M059J (cell line): ENCODE measurements around the gene PRR30. TPM values are rescaled to one million over a fixed set of nuclear protein-coding genes. Genes with fewer than 3 reads are reported as not detected.
"Not testable (repeated sequence)": the region's sequence is repeated elsewhere in the genome, so short reads cannot be mapped to it uniquely, and the experiment has no call there.

ENCODE experiments used
- DNase-seq: peaks from one replicate; pipeline ENCODE4 v3.0.0-alpha.2; 2012; ENCODE audit warnings: low read depth
- total RNA-seq: library from RNA; depleted of rRNA; stranded (reverse); fragments of >200 nt; shearing (Covaris generic); gene quantifications from 2 replicates; pipeline ENCODE4 v1.2.3, GENCODE V29; 2014; rRNA removed

PRR30 gene
- total RNA-seq: not detected in 2 replicates

DNA sequence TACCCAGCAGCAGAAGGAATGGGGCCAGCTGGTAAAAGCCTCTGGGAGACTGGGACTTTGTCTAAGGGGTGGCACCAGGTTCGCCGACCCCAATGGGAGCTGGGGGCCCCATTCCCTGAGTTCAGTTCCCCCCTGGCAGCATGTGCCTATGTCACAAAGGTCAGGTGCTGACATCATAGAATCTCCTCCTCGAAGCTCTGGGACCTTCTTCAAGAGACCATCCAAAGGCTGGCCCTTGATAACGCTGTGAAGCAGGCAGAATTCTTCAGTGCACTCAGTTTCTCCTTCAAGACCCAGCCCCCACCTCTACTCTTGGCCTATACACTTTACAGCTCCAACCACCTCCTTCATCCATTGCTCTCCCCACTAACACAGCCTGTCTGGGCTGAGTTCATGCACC is at the start of gene PRR30:
Gene PRR30, minus strand, starts transcription at position 101 of the 400 bp plus-strand sequence. CDS start 1,081 bp downstream, outside the sequence.
- no peak for DNase-seq

DNA sequence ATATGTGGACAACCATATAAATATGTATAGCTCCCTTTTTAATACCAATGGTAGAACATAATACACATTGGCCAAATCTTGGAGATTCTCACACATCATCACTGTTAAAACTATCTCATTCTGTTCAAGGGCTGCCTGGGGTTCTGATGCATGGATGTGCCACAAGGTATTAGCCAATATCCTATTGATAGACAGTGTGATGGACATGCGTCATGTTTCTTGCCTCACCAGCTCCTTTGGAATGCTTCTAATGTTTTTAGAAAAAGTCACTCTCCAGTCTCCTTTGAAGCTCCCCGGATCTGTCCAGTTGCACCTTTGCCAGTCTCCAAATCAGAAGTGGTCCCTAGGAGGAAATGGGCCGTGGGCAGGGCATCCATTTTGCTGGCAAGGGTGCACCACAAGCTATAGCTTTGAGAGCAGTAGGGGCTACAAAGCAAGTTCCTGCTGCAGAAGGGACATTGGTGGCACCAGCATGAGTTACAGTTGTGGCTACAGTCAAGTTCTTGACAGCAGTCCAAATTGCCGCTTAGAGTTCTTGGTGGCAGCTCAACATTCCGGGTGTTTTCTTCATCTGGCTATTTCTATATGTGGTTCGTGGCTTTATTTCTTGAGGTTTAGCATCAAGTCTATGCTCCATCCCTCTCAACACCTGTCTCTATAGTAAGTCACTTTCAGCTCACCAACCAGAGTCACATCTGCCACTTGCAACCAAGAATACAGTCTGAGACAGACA is 47.6 kb upstream of the PRR30 start:
- no peak for DNase-seq

DNA sequence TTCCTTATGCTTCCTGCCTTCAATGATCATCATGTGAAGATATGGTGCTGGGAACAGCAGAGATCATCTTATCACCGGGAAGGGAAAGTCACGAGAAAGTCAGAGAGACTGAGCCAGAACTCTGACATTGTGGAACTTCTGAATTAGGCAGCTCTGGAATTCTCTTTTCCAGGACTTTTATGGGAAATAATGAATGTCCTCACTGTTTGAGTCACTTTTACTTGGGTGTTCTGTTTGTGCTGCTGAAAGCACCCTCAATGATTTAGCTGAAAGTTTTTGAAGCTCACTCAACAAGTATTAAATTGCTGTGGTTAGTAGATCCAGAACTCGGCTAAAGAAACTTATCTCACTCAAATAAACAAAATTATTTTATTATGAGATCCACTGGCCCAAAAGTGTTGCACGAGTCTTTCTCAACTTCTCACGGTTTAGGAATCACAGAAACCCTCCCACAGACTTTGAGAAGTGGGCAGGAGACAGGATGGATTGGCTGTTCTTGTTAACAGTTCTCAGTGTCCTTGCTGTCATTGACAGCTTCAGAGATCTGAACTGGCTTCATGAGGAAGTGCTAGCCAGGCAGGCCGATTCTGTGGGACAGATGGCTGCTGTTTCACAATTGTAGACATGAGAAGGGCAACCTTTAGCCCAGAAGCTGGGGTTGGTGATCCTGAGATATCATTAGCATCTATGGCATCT is 46.3 kb upstream of the PRR30 start:
- DNase-seq: peak; percentile 41

DNA sequence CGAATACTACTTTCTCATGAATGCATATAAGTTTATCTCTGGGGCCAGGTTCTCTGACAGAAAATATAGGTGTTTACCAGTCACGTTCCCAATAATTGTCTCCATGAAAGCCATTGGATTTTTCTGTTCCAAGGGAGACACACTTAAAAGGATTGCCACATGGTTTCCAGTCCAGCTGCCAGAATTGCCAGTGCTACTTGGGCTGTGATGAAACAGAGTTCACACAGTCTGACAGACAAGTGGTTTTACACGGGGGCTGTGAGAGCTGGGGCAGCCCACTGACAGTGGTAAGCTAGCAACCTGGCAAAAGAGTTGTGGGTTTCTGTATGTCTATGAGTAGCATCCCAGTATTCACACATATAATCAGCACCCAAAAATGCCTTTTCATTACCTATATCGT is 44.9 kb upstream of the PRR30 start:
- DNase-seq: no peak

DNA sequence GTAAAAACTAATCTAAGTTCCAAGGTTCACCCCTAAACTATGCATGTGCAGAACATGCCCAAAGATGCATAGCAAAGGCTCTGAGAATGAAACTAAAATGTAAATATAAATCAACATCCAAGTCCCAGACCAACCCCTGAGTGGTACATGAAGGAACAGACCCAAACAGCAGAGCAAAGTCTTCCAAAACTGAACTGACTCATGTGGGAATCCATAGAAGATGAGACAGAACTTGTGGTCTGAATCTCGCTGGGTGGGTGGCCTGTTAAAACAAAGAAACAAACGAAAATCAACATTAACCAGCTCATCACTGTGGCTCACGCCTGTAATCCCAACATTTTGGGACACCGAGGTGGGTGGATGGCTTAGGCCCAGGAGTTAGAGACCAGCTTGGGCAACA is 43.1 kb upstream of the PRR30 start:
- DNase-seq: no peak

DNA sequence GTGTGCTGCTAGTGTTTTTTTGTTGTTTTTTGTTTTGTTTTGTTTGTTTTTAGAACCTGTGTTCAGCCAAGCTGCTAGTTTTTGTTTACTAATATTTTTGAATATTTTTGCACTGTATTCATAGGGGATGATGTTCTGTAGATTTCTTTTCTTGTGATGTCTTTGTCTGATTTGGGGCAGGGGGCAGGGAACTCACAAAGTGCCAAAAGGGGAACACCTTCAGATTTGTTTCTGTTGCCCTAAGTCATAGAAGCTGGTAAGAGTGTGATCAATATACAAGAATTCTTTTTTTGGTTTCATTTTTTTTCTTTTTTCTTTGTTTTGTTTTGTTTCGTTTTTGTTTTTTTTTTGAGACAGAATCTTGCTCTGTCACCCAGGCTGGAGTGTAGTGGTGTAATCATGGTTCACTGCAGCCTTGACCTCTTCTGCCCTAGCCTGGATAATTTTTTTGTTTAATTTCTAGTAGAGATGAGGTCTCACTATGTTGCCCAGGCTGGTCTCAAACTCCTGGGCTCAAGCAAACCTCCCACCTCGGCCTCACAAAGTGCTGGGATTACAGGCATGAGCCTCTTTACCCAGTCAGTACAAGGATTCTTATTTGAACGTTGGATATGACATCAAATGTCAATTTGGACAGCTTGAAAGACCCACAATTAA is 40.3 kb upstream of the PRR30 start:
- no peak for DNase-seq

DNA sequence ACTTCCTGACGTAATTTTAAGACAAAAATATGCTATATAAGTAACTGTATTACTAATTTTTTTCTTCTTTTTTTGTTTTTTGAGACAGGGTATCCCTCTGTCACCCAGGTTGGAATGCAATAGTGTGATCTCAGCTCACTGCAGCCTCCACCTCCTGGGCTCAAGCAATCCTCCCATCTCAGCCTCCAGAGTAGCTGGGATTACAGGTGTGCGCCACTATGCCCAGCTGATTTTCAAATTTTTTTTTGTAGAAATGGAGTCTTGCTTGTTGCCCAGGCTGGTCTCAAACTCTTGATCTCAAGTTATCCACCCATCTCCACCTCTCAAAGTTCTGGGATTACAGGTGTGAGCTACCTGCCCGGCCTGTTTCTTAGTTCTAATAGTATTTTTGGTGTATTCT is 39.3 kb upstream of the PRR30 start:
- no peak for DNase-seq

DNA sequence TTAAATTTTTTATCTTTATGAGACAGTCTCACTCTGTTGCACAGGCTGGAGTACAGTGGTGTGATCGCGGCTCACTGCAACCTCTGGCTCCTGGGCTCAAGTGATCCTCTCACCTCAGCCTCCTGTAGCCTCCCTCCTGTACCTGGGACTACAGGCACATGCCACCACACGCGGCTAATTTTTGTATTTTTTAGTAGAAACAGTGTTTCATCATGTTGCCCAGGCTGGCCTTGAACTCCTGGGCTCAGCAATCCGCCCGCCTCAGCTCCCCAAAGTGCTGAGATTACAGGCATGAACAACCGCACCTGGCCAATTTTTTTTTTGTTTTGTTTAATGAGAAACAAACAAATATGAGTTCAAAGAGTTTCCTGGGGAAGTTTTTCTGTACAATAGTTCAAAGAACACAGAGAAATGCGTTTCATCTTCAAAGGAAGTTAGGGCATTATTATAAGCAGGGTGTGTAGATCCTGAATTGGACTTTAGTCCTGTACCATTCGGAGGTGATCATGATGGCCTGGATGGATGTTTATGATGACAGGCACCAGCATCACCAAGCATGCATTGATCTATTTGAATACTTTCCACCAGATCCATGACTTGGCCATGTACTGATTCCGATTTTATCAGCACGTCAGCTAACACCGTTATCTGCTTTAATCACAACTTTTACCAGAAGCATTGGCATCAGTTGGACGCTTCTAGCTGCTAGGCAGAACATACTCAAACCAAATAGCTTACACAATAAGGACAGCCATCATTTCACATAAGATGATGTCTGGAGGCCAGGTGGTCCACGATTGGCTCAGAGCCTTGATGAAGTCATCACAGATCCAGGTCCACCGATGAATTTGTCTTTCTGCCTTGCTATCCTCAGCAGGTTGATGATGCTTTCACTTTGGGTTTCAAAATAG is 38.5 kb upstream of the PRR30 start:
- DNase-seq: no peak

DNA sequence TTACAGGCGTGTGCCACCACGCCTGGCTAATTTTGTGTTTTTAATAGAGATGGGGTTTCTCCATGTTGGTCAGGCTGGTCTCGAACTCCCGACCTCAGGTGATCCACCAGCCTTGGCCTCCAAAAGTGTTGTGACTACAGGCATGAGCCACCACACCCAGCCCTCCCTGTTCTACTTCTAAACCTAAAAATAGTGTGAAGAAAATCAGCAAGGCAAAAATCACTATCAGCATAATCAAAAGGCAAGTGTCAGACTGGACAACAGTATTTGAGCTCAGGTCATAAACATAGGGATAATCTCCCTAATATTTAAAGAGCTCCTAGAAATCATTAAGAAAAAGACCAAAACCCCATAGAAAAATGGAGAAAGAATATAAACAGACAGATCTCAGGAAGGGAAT is 36.6 kb upstream of the PRR30 start:
- DNase-seq: not testable (repeated sequence)

DNA sequence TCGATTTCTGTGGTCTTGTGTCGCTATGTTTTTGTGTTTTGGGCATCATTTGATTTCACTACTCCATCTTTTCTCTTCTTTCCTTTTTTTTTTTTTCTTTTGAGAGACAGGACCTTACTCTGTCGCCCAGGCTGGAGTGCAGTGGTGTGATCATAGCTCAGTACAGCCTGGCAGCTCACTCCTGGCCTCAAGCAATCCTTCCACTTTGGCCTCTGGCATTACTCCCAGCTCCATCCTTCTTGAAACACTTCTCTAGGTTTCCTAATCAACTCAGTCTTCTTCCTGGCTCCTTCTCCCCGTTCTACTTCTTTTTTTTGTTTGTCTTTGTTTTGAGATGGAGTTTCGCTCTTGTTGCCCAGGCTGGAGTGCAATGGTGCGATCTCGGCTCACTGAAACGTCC is 36.1 kb upstream of the PRR30 start:
- DNase-seq: no peak

DNA sequence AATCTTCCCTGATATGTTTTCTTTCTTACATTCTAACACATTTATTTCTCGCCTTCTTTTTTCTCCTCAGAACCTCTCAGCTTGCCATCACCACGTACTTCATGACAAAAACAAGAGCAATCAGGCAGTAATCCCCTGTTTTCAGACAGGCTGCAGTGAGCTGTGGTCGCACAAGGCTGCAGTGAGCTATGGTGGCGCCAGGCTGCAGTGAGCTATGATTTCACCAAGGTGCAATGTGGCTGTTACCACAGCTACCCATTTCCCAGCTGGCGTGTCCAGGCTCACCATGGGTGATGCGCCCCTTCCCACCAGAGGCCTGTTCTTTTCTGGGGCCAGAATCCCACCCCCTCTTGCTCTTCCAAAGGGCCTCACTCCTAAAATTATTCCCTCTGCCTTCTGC is 35.4 kb upstream of the PRR30 start:
- DNase-seq: peak; percentile 7

DNA sequence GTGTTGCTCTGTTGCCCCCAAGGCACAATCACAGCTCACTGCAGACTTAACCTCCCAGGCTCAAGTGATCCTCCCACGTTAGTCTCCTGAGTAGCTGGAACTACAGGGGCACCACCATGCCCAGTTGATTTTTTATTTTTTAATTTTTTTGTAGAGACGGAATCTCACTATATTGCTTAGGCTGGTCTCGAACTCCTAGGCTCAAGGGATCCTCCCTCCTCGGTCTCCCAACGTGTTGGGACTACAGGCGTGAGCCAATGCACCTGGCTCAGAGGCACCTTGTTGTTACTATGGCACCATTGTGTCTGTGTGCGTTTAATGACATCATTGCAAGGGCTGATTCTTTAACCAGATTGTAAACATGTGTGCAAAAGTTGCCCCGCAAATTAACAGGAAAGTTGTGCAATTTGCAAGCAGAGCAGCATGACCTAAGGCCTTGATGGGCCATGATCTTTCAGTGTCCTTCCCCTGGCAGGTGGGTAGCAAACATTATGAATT is 32.2 kb upstream of the PRR30 start:
- peak; percentile 6 for DNase-seq

DNA sequence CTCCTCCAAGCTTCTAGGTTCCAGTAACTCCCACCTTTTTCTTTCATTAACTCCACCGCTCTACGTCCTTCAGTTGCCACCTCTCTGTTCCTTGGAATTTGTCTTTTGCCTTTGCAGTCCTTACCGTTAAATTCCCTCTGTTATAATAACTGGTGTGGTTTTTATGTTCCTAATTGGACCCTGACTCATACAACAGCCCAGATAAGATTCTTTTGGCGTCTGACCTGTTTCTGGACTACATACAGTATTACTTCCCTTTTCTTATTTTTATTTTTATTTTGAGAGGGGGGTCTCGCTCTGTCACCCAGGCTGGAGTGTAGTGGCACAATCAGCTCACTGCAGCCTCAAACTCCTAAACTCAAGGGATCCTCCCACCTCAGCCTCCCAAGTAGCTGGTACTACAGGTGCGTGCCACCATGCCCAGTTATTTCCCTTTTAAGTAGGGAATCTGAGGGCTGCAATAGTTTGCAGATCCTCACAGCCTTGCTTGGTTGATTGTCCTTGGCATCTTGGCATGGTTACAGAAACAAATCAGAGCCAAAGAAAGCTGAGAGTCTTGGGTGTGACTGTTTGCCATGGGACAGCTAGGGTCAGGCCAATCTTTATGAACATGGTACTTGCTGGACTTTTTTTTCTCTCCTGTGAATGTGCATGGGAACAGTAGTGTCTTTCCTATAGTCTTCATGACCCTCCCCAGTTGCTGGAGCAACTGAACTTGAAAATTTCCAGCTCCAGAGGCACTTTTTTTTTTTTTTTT is 31.5 kb upstream of the PRR30 start:
- peak; percentile 15 for DNase-seq

DNA sequence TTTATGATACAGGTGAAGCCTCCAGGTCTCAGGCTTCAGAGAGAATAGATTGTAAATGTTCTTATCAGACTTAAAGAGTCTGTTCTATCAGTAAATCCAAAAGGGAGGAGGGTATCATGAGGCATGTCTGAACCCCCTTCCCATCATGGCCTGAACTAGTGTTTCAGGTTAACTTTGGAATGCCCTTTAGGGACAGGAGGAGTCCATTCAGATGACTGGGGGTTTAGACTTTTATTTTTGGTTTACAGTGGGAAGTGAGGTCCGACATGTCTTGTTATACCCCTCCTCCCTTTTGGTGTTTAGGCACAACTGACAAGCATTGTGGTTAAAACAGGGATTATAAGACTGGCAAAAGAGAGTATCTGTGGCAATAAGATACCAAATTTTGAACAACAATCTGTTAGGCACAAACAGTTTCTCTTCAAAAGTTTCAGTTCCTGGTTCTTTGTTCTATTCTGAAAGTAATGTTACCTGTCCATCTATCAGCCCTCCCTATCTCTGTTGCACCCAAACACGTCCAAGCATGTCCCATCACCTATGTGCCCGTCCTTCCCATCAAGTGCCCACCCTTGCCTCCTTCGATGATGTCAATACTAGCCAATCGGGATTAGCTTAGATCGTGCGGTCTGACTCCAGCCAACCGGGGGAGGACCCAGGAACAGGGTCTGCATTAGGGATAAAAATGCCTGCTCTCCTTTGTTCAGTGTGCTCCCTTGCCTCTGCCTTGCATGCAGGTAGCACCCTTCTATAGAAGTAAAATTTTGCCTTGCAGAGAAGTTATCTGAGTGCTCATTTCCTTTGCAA is 26.0 kb upstream of the PRR30 start:
- no peak for DNase-seq

DNA sequence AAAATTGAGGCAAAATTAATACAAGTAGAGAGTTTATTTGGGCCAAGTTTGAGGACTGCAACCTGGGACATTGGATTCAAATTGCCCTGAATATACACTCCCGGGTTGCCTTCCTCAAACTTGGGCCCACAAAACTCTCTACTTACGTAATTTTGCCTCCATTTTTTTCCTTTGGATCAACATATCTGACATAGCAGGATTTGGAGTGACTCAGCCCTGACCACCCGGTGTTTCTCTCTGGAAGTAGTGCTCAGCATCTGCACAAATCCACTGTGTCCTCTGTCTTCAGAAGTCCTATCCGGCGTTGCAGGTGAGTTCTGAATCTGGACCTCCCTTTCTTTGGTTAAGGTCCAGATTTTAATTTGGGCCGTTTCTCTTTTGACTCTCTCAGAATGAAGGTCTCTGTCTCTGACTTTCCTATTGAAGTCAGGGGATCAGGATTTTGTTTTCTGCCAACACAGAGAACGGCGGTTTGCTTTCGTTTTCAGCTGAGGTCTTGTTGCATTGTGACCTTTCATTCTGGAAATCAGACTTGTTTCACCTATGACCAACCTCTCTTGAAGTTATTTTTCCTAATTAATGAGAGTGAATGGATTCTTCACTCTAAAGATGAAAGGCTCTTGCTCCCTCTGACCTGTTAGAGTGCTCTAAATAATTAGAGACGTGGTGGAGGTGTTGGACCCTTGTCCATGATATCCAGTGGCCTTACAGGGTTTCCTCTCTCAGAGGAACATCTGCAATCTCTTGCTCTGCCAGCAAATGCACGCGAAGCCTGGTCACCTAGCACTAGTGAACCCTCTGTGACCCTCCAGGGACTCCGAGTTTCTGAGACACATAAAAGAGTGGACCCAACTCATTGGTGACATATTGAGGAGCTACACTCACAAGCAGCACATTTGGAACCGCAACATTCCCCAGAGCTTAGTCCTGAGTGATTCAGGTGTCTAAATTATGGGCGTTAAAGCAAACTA is 23.2 kb upstream of the PRR30 start:
- DNase-seq: peak; percentile 37

DNA sequence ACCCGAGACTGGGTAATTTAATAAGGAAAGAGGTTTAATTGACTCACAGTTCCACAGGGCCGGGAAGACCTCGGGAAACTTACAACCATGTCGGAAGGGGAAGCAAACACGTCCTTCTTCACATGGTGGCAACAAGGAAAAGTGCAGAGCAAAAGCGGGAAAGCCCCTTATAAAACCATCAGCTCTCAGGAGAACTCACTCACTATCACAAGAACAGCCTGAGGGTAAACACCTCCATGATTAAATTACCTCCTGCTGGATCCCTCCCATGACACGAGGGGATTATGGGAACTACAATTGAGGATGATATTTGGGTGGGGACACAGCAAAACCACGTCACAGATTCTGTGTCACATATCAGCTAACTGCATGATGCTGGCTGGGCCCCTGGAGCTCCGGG is 21.0 kb upstream of the PRR30 start:
- no peak for DNase-seq

DNA sequence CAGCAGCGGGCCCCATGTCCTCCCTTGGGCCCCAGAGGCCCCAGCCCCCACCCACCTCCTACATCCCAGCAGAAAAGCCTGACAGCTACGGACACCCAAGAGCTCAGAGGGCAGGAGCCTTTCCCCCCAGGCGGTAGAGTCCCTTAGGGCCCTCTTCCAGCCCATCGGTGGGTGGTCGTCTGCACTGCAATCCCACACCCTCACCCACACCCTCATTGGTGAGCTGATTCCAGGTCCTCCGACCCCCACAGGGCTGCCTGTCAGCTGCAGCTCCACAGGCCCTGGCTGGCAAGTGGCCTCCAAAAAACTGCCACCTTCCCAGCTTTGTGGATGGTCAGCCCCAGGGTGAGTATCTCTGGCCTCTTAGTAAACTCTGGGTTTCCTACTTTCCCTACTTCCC is 20.1 kb upstream of the PRR30 start:
- no peak for DNase-seq

DNA sequence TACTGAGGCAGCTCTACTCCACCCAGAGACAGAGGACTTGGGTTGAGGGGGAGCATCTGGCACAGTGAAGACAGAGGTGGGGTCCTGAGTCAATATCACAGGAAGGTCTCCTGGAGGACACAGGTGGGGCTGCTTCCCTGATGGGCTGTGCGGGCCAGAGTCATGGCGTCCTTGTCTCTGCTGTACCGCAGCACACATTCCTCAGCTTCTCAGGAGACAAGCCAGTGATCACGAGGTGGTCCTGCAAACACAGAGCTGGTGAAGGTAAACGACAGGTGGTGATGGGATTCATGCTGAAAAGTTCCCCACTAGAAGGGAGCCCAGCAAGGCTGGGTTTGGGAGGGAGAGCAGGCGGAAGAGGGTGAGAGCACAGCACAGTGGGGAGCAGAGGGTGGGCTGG is 19.3 kb upstream of the PRR30 start:
- no peak for DNase-seq

DNA sequence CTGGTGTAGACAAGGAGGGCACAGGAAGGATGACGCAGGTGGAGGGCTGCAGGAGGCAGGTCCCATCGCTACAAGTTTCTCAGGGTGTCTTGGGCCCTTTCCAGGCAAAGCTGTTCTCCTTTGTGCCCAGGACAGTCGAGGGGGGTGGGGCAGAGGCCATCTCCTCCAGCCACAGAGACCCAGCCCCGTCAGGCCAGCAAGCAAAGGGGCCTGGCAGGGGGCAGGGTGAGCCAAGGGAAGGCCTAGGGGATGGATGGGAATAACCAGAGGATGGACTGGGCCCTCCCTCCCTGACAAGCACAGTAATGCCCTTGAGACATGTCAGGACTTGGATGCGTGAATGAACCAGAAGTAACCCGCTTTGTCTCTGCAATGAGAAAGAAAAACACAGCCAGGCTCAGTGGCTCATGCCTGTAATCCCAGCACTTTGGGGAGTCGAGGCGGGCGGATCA is 15.9 kb upstream of the PRR30 start:
- DNase-seq: no peak
